ENCODE results near the gene ZNF189.
"Not testable (repeated sequence)": the region's sequence is repeated elsewhere in the genome, so short reads cannot be mapped to it uniquely, and the experiment has no call there.

The ZNF189 gene

GRCh38 chr9:101375546-101375945 lies 23.1 kb upstream of the ZNF189 start:
- ChIA-PET CTCF (no interaction called here), POLR2A (no interaction called here)
- DNase-seq (ENCODE audit: extremely low spot score), result no peak
- TF ChIP-seq CTCF (IDR thresholded peaks at IDR 0.05; ENCODE audit: control extremely low read depth, extremely low read depth, low read depth, missing control alignments), result no peak

- no peak for DNase-seq (ENCODE audit: extremely low spot score)
- ChIA-PET POLR2A (no interaction called here), CTCF (interaction anchor here (1.7 kb wide), 1 partner anchor 12 kb away, joined by 7 read pairs; no protein-coding TSS in a partner anchor)
- no peak for TF ChIP-seq CTCF (IDR thresholded peaks at IDR 0.05; ENCODE audit: control extremely low read depth, extremely low read depth, low read depth, missing control alignments)
Observed at GRCh38 chr9:101376111-101376848, 22.4 kb upstream of the ZNF189 start.

- ChIA-PET POLR2A (no interaction called here), CTCF (interaction anchor here (1.1 to 5.5 kb wide), 3 partner anchors 8 to 14 kb away, joined by 3 to 38 read pairs (median 5); no protein-coding TSS in a partner anchor)
- TF ChIP-seq CTCF (IDR thresholded peaks at IDR 0.05; ENCODE audit: control extremely low read depth, extremely low read depth, low read depth, missing control alignments), result no peak
- DNase-seq (ENCODE audit: extremely low spot score), result no peak
Observed at GRCh38 chr9:101380295-101380694, 18.4 kb upstream of the ZNF189 start.

GRCh38 chr9:101381118-101381517 lies 17.5 kb upstream of the ZNF189 start:
- TF ChIP-seq CTCF (IDR thresholded peaks at IDR 0.05; ENCODE audit: control extremely low read depth, extremely low read depth, low read depth, missing control alignments), result no peak
- DNase-seq (ENCODE audit: extremely low spot score), result no peak
- POLR2A ChIA-PET, result no interaction called here
- CTCF ChIA-PET, result interaction anchor here (1.3 to 5.5 kb wide), 2 partner anchors 8 to 10 kb away, joined by 5 to 38 read pairs; no protein-coding TSS in a partner anchor

GRCh38 chr9:101381833-101382342 lies 16.8 kb upstream of the ZNF189 start:
- ChIA-PET POLR2A (no interaction called here), CTCF (interaction anchor here (0.7 to 5.5 kb wide), 2 partner anchors 11 to 751 kb away, joined by 3 to 38 read pairs; no protein-coding TSS in a partner anchor)
- no peak for DNase-seq (ENCODE audit: extremely low spot score)
- TF ChIP-seq CTCF (IDR thresholded peaks at IDR 0.05; ENCODE audit: control extremely low read depth, extremely low read depth, low read depth, missing control alignments), result no peak

GRCh38 chr9:101383361-101383760 lies 15.3 kb upstream of the ZNF189 start:
- DNase-seq (ENCODE audit: extremely low spot score), result no peak
- CTCF ChIA-PET, result interaction anchor here (5.5 kb wide), 1 partner anchor 12 kb away, joined by 38 read pairs; no protein-coding TSS in a partner anchor
- TF ChIP-seq CTCF (IDR thresholded peaks at IDR 0.05; ENCODE audit: control extremely low read depth, extremely low read depth, low read depth, missing control alignments), result no peak
- POLR2A ChIA-PET, result no interaction called here

GRCh38 chr9:101384873-101385536 lies 13.6 kb upstream of the ZNF189 start, which contains the start of gene BAAT:
Gene BAAT, minus strand, starts transcription at chr9:101385006. Its CDS starts 13,602 bp downstream, at chr9:101371404.
- CTCF ChIA-PET; DNase-seq (ENCODE audit: extremely low spot score); POLR2A ChIA-PET: not testable (repeated sequence)

All from GM10248 (cell line).